WERI-Rb-1 (cell line): ENCODE data around the gene ABCC4.

Experiments
- DNase-seq: peaks from one replicate; pipeline ENCODE4 v3.0.0-alpha.2; 2020
- H3K27ac ChIP-seq: fragments of 250-450 bp; sonication (Bioruptor Pico); 2 replicates; pipeline ENCODE4 v1.5.1; 2020; ENCODE audit warnings: mild to moderate bottlenecking, moderate library complexity
- H3K27me3 ChIP-seq: fragments of 250-450 bp; sonication (Bioruptor Pico); 2 replicates; pipeline ENCODE4 v1.5.1; 2021; ENCODE audit warnings: mild to moderate bottlenecking, low read depth, moderate library complexity; ENCODE audit not compliant: insufficient read depth, severe bottlenecking
- H3K36me3 ChIP-seq: fragments of 250-450 bp; sonication (Bioruptor Pico); 2 replicates; pipeline ENCODE4 v1.5.1; 2020; ENCODE audit warnings: mild to moderate bottlenecking, moderate library complexity
- H3K4me3 ChIP-seq: 2 replicates; pipeline ENCODE4 v1.5.1; 2011; ENCODE audit warnings: low read depth, mild to moderate bottlenecking, control low read depth, low read length
- H3K9me3 ChIP-seq: fragments of 250-450 bp; sonication (Bioruptor Pico); 2 replicates; pipeline ENCODE4 v1.5.1; 2021; ENCODE audit warnings: mild to moderate bottlenecking, moderate library complexity; ENCODE audit not compliant: severe bottlenecking
- CTCF ChIP-seq: IDR thresholded peaks from 2 replicates; pipeline ENCODE4 v1.5.1; 2011; ENCODE audit warnings: low read depth, mild to moderate bottlenecking, control low read depth, inconsistent platforms, low read length

The ABCC4 gene

GRCh38 chr13:95106562-95106961 is 194.7 kb downstream of the ABCC4 start:
- Histone ChIP-seq H3K27me3 (no peaks in the 10 kb centered on the region), H3K4me3 (no peak overlapping the region), H3K9me3 (no peaks in the 10 kb centered on the region), H3K27ac (no peak overlapping the region), H3K36me3 (peaks cover 4% of the 10 kb centered on the region; the same call in 1 of the 2 replicates)
- TF ChIP-seq CTCF = no peak
- no peak for DNase-seq

GRCh38 chr13:95100525-95101433 is 200.5 kb downstream of the ABCC4 start:
- Histone ChIP-seq H3K9me3 (no peaks in the 10 kb centered on the region), H3K4me3 (no peak overlapping the region), H3K27me3 (no peaks in the 10 kb centered on the region), H3K27ac (no peak overlapping the region), H3K36me3 (peaks cover 4% of the 10 kb centered on the region; the same call in 1 of the 2 replicates)
- no peak for TF ChIP-seq CTCF
- no peak for DNase-seq

GRCh38 chr13:95099541-95099940 is 201.7 kb downstream of the ABCC4 start:
- Histone ChIP-seq H3K9me3 (no peaks in the 10 kb centered on the region), H3K27me3 (no peaks in the 10 kb centered on the region), H3K27ac (no peak overlapping the region), H3K4me3 (no peak overlapping the region), H3K36me3 (no peaks in the 10 kb centered on the region)
- DNase-seq = no peak
- no peak for TF ChIP-seq CTCF

- no peak for TF ChIP-seq CTCF
- H3K36me3 ChIP-seq = no peaks in the 10 kb centered on the region
- no peak overlapping the region for H3K4me3 ChIP-seq
- no peaks in the 10 kb centered on the region for H3K9me3 ChIP-seq
- H3K27me3 ChIP-seq = no peaks in the 10 kb centered on the region
- no peak for DNase-seq
- no peak overlapping the region for H3K27ac ChIP-seq
These were observed 202.3 kb downstream of the ABCC4 start for GRCh38 chr13:95098916-95099315.

- H3K4me3 ChIP-seq = no peak overlapping the region
- TF ChIP-seq CTCF = no peak
- H3K27me3 ChIP-seq = no peaks in the 10 kb centered on the region
- H3K27ac ChIP-seq = no peak overlapping the region
- no peaks in the 10 kb centered on the region for H3K36me3 ChIP-seq
- DNase-seq = no peak
- no peaks in the 10 kb centered on the region for H3K9me3 ChIP-seq
These were observed 209.5 kb downstream of the ABCC4 start for GRCh38 chr13:95091755-95092154.
